Ureter (tissue), 1 donor: ENCODE data around the gene HADH. TPM values are rescaled to one million over a fixed set of nuclear protein-coding genes. Genes with fewer than 3 reads are reported as not detected.

Source experiments
- DNase-seq: peaks from one replicate; pipeline ENCODE4 v3.0.0-alpha.2; 2020; ENCODE audit warnings: low spot score
- total RNA-seq: library from RNA; stranded (reverse); gene quantifications from one replicate; pipeline ENCODE4 v1.2.4, GENCODE V29; 2023
- donor health status: DM: yes; HTN: yes; CAD: no.

HADH gene
- total RNA-seq, 1 donor from 2014 or later, result 62.7 TPM

GRCh38 chr4:108058685-108059440 lies 69.2 kb downstream of the HADH start:
- DNase-seq, result no peak

GRCh38 chr4:108060164-108060563 lies 70.5 kb downstream of the HADH start:
- no peak for DNase-seq

- no peak for DNase-seq
Measured at GRCh38 chr4:108060686-108061321, 71.1 kb downstream of the HADH start.

- DNase-seq, result no peak
Measured at GRCh38 chr4:108068442-108068841, 78.8 kb downstream of the HADH start.

GRCh38 chr4:108070775-108071174 lies 81.1 kb downstream of the HADH start:
- no peak for DNase-seq

GRCh38 chr4:108072300-108072699 lies 82.6 kb downstream of the HADH start:
- DNase-seq, result no peak

GRCh38 chr4:108078024-108078733 lies 88.5 kb downstream of the HADH start:
- DNase-seq, result no peak

GRCh38 chr4:108080747-108081146 lies 91.1 kb downstream of the HADH start:
- DNase-seq, result no peak

GRCh38 chr4:108081256-108081655 lies 91.6 kb downstream of the HADH start:
- DNase-seq, result no peak

Other genes starting within 250 kb of the HADH start
- 17.3 TPM for gene SGMS2, start 165.0 kb upstream of the HADH start, total RNA-seq
- gene CYP2U1, start 58.3 kb upstream of the HADH start, total RNA-seq, result 6.7 TPM
- gene LEF1, start 179.0 kb downstream of the HADH start, total RNA-seq, result 20.7 TPM